ENCODE data around the gene PGBD5. TPM values are rescaled to one million over a fixed set of nuclear protein-coding genes. Genes with fewer than 3 reads are reported as not detected.
A peak's percentile ranks its signal among the peaks of the same experiment; 100 is the strongest.

The PGBD5 gene
- total RNA-seq, 2 donors from 2014 or later = 0.03 TPM; not detected in 1

GRCh38 chr1:230370109-230370508 lies 56.0 kb downstream of the PGBD5 start:
- no peak for DNase-seq (ENCODE audit: low spot score)
- Mint-ChIP-seq H3K9me3 (no peaks in the 10 kb centered on the region), H3K4me3 (no peak overlapping the region), H3K36me3 (no peaks in the 10 kb centered on the region), H3K27ac (no peak overlapping the region), H3K27me3 (peaks cover 0 to 15% of the 10 kb centered on the region in 2 donors), H3K4me1 (ENCODE audit: low read depth in 2 of 2) (peaks cover 0 to 4% of the 10 kb centered on the region in 2 donors)
- ATAC-seq = no peak

DNA sequence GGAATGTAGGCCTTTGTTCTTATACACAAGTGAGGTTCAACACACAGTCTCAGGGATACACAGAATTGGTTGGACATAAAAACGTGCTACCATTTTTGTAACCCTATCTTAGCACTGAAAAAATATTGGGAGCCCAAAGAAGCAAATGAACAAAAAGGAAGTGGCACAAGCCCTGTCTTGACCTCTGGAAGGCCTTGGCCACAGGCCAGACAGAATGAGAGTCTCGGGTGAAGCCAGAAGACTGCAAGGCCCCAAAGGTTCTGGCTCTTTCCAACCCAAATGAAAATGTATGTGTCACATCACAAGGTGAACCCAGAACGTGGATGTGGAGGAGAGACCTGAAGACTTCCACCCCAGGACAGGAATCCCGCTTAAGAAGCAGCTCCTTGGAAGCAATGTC lies 57.3 kb downstream of the PGBD5 start:
- ATAC-seq (no peak), DNase-seq (ENCODE audit: low spot score) (no peak)
- Mint-ChIP-seq H3K27ac (no peak overlapping the region), H3K4me1 (ENCODE audit: low read depth in 2 of 2) (peaks cover 0 to 4% of the 10 kb centered on the region in 2 donors), H3K36me3 (no peaks in the 10 kb centered on the region), H3K9me3 (no peaks in the 10 kb centered on the region), H3K4me3 (no peak overlapping the region), H3K27me3 (peaks cover 0 to 18% of the 10 kb centered on the region in 2 donors)

GRCh38 chr1:230368363-230368762 lies 57.8 kb downstream of the PGBD5 start:
- Mint-ChIP-seq H3K27me3 (peaks cover 0 to 18% of the 10 kb centered on the region in 2 donors), H3K27ac (no peak overlapping the region), H3K4me3 (no peak overlapping the region), H3K4me1 (ENCODE audit: low read depth in 2 of 2) (peaks cover 0 to 4% of the 10 kb centered on the region in 2 donors), H3K36me3 (no peaks in the 10 kb centered on the region), H3K9me3 (no peaks in the 10 kb centered on the region)
- ATAC-seq (no peak), DNase-seq (ENCODE audit: low spot score) (no peak)

DNA sequence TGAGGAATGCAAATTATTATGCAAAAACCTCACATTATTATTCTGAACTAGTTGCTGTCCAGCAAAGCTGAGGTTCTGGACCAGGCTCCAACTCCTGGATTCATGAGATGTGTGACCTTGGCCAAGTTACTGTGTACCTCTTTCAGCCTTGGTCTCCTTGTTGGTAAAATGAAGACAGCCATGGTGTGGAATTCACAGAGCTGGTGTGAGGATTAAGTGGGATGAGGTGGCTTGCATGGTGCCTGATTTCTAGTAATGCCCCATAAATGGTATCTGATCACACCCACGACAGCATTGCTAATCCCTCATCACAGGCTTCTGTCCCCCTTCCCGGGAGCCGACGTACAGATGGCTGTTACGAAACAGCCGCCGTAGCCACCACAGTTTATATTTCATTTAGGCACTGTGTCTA lies 59.6 kb downstream of the PGBD5 start:
- ATAC-seq (no peak), DNase-seq (ENCODE audit: low spot score) (no peak)
- no peak overlapping the region for H3K4me3 Mint-ChIP-seq
- H3K4me1 Mint-ChIP-seq (ENCODE audit: low read depth in 2 of 2) = no peaks in the 10 kb centered on the region
- H3K36me3 Mint-ChIP-seq = no peaks in the 10 kb centered on the region
- H3K27ac Mint-ChIP-seq = no peak overlapping the region
- H3K9me3 Mint-ChIP-seq = no peaks in the 10 kb centered on the region
- H3K27me3 Mint-ChIP-seq = peaks cover 0 to 18% of the 10 kb centered on the region in 2 donors

GRCh38 chr1:230365723-230366307 lies 60.3 kb downstream of the PGBD5 start:
- H3K27me3 Mint-ChIP-seq = peaks cover 5 to 18% of the 10 kb centered on the region in 2 donors
- ATAC-seq (no peak), DNase-seq (ENCODE audit: low spot score) (no peak)
- H3K36me3 Mint-ChIP-seq = no peaks in the 10 kb centered on the region
- no peak overlapping the region for H3K4me3 Mint-ChIP-seq
- no peak overlapping the region for H3K27ac Mint-ChIP-seq
- no peaks in the 10 kb centered on the region for H3K4me1 Mint-ChIP-seq (ENCODE audit: low read depth in 2 of 2)
- no peaks in the 10 kb centered on the region for H3K9me3 Mint-ChIP-seq

DNA sequence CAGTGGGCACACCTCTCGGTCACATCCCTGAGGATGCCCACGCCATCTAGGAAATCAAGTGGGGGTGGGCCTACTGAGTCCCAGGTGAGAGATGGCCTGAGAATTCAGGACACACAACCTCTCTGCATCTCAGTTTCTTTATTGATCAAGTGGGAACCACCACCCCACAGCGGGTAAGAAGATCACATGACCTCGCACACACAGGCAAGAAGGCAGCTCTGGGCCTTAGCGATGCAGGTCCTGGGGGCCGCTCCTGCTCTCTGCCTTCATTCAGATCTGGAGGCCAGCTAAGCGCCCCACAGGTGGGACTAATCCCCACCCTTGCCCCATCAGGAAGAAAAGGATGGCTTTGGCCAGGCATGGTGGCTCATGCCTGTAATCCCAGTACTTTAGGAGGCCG lies 63.2 kb downstream of the PGBD5 start:
- ATAC-seq (no peak), DNase-seq (ENCODE audit: low spot score) (peak; percentile 23)
- no peak overlapping the region for H3K4me3 Mint-ChIP-seq
- no peaks in the 10 kb centered on the region for H3K9me3 Mint-ChIP-seq
- H3K36me3 Mint-ChIP-seq = no peaks in the 10 kb centered on the region
- no peak overlapping the region for H3K27ac Mint-ChIP-seq
- H3K27me3 Mint-ChIP-seq = peaks cover 7 to 10% of the 10 kb centered on the region in 2 donors
- no peaks in the 10 kb centered on the region for H3K4me1 Mint-ChIP-seq (ENCODE audit: low read depth in 2 of 2)

GRCh38 chr1:230361941-230362340 lies 64.2 kb downstream of the PGBD5 start:
- H3K27ac Mint-ChIP-seq = no peak overlapping the region
- no peaks in the 10 kb centered on the region for H3K36me3 Mint-ChIP-seq
- ATAC-seq (no peak), DNase-seq (ENCODE audit: low spot score) (peak; percentile 40)
- no peaks in the 10 kb centered on the region for H3K4me1 Mint-ChIP-seq (ENCODE audit: low read depth in 2 of 2)
- no peaks in the 10 kb centered on the region for H3K9me3 Mint-ChIP-seq
- no peak overlapping the region for H3K4me3 Mint-ChIP-seq
- peaks cover 5 to 7% of the 10 kb centered on the region in 2 donors for H3K27me3 Mint-ChIP-seq

GRCh38 chr1:230359992-230360668 lies 66.0 kb downstream of the PGBD5 start:
- DNase-seq (ENCODE audit: low spot score) = peak; percentile 49
- ATAC-seq = no peak
- H3K36me3 Mint-ChIP-seq = no peaks in the 10 kb centered on the region
- H3K27me3 Mint-ChIP-seq = peaks cover 3 to 14% of the 10 kb centered on the region in 2 donors
- H3K4me1 Mint-ChIP-seq (ENCODE audit: low read depth in 2 of 2) = no peaks in the 10 kb centered on the region
- no peaks in the 10 kb centered on the region for H3K9me3 Mint-ChIP-seq
- H3K27ac Mint-ChIP-seq = no peak overlapping the region
- no peak overlapping the region for H3K4me3 Mint-ChIP-seq

DNA sequence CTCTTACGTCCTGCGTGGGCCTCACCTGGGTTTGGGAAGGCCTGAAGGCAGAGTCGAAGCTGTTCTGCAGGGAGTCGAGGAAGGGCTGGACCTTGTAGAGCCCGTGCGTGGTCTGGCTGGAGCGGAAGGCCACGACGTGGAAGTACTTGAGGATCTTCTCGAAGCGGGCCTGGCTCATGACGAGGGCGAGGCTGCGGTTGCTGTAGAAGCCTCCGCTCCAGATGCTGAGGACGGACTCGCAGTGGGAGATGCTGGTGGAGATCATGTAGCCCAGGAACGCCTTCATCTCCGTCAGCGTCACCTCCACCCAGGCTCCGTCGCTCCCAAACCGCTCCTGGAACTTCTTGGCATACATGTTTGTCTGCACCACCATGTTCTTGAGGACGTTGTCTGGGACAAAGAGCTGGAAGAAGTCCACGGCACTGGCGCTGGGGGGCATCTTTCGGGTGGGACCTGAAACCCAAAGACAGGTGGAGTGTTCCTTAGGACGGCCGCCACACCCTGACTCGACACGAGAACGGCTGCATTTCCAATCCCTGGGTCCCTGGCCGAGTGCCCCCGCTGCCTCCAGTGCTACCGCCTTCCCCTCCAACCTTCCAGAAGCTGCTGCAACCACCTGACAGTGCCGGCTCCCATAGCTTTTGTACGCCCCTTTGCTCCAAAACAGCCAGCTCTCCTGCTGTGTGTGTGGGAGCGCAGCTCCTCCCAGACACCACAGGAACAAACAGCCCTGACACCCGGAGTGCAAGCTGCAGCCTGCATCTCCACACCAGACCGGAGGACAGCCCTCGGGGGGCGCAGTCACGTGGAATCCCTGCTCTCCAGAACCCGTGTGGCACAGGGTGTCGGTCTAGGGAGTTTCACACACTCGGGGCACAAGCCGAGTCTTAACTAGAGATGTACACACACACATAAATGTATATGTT lies 69.0 kb downstream of the PGBD5 start:
- Mint-ChIP-seq H3K4me1 (ENCODE audit: low read depth in 2 of 2) (no peaks in the 10 kb centered on the region), H3K27me3 (peaks cover 0 to 14% of the 10 kb centered on the region in 2 donors), H3K9me3 (no peaks in the 10 kb centered on the region), H3K4me3 (no peak overlapping the region), H3K36me3 (no peaks in the 10 kb centered on the region), H3K27ac (no peak overlapping the region)
- no peak for ATAC-seq
- peak; percentile 51 for DNase-seq (ENCODE audit: low spot score)

GRCh38 chr1:230356190-230356589 lies 69.9 kb downstream of the PGBD5 start:
- no peaks in the 10 kb centered on the region for H3K4me1 Mint-ChIP-seq (ENCODE audit: low read depth in 2 of 2)
- no peak overlapping the region for H3K27ac Mint-ChIP-seq
- H3K27me3 Mint-ChIP-seq = peaks cover 0 to 18% of the 10 kb centered on the region in 2 donors
- DNase-seq (ENCODE audit: low spot score) (no peak), ATAC-seq (no peak)
- H3K9me3 Mint-ChIP-seq = no peaks in the 10 kb centered on the region
- no peak overlapping the region for H3K4me3 Mint-ChIP-seq
- H3K36me3 Mint-ChIP-seq = no peaks in the 10 kb centered on the region

DNA sequence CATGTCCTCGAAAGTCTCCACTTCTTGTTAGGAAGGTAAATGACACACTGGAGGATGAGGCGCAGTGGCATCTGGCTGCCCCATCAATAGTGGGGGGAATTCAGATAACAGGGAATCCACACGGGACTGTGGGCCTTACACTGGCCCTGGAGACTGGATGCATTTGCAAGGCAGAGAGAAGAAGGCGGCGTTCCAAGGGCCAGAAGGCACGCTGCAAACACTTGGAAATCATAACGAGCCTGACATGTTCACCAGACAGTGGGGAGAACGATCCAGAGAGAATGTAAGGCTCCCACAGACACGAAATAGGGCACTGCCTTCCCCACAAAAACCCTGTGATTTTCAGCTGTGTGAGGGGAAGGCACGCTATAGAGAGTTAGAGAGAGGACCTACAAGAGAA lies 70.5 kb downstream of the PGBD5 start:
- Mint-ChIP-seq H3K4me3 (no peak overlapping the region), H3K9me3 (no peaks in the 10 kb centered on the region), H3K27me3 (peaks cover 2 to 12% of the 10 kb centered on the region in 2 donors), H3K4me1 (ENCODE audit: low read depth in 2 of 2) (no peaks in the 10 kb centered on the region), H3K36me3 (no peaks in the 10 kb centered on the region), H3K27ac (no peak overlapping the region)
- ATAC-seq (no peak), DNase-seq (ENCODE audit: low spot score) (no peak)

- H3K9me3 Mint-ChIP-seq = no peaks in the 10 kb centered on the region
- H3K36me3 Mint-ChIP-seq = no peaks in the 10 kb centered on the region
- ATAC-seq (peak in 1 of 2 donors; percentile 22), DNase-seq (ENCODE audit: low spot score) (no peak)
- no peak overlapping the region for H3K4me3 Mint-ChIP-seq
- no peak overlapping the region for H3K27ac Mint-ChIP-seq
- H3K4me1 Mint-ChIP-seq (ENCODE audit: low read depth in 2 of 2) = no peaks in the 10 kb centered on the region
- H3K27me3 Mint-ChIP-seq = peaks cover 5 to 12% of the 10 kb centered on the region in 2 donors
Observed at GRCh38 chr1:230355128-230355527, 71.0 kb downstream of the PGBD5 start.

GRCh38 chr1:230354005-230354404 lies 72.1 kb downstream of the PGBD5 start:
- Mint-ChIP-seq H3K27me3 (peaks cover 5 to 12% of the 10 kb centered on the region in 2 donors), H3K36me3 (no peaks in the 10 kb centered on the region), H3K4me3 (no peak overlapping the region), H3K9me3 (no peaks in the 10 kb centered on the region), H3K4me1 (ENCODE audit: low read depth in 2 of 2) (no peaks in the 10 kb centered on the region), H3K27ac (no peak overlapping the region)
- DNase-seq (ENCODE audit: low spot score) (peak; percentile 1), ATAC-seq (peak in 1 of 2 donors; percentile 30)

DNA sequence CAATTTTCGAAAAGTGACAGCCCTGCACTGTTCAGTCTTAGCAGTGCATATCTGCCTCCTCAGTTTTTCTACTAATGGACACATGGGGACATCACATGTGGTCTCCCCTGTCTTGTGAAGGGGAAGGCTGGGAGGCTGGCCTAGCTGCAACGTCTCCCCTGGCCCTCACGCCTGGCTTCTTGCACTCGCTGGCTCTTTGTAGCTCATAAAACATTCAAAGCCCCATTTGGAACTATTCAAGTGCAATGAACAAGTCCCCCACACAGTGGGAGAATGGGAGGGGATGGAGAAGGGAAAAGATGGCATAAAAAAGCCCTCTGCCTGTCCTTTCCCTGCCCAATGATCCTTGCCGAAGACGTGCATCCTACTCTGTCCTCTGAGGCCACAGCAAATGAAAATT lies 73.6 kb downstream of the PGBD5 start:
- peaks cover 7 to 12% of the 10 kb centered on the region in 2 donors for H3K27me3 Mint-ChIP-seq
- no peak overlapping the region for H3K4me3 Mint-ChIP-seq
- no peaks in the 10 kb centered on the region for H3K9me3 Mint-ChIP-seq
- no peak for DNase-seq (ENCODE audit: low spot score)
- no peaks in the 10 kb centered on the region for H3K36me3 Mint-ChIP-seq
- no peak overlapping the region for H3K27ac Mint-ChIP-seq
- no peaks in the 10 kb centered on the region for H3K4me1 Mint-ChIP-seq (ENCODE audit: low read depth in 2 of 2)
- no peak for ATAC-seq
